GM12891 (cell line): ENCODE data around the gene PCCA.
"Not testable (repeated sequence)": the region's sequence is repeated elsewhere in the genome, so short reads cannot be mapped to it uniquely, and the experiment has no call there.

Source experiments
- DNase-seq: peaks from one replicate; pipeline ENCODE4 v3.0.0; 2011; ENCODE audit warnings: low spot score; ENCODE audit not compliant: insufficient read length
- FAIRE-seq: peaks from 2 replicates; lab custom pipeline; 2011; peaks lifted over from hg19 to GRCh38; lab: Jason Lieb, UNC
- PAX5 ChIP-seq: IDR thresholded peaks from 2 replicates; pipeline ENCODE4 v1.6.1; 2011; ENCODE audit warnings: low read length, moderate library complexity, mild to moderate bottlenecking; ENCODE audit not compliant: insufficient read depth, severe bottlenecking
- POLR2A ChIP-seq: IDR thresholded peaks from 2 replicates; pipeline ENCODE4 v1.6.1; 2011; ENCODE audit warnings: low read depth, low read length, control low read depth
- POLR2AphosphoS5 ChIP-seq: IDR thresholded peaks from 2 replicates; pipeline ENCODE4 v1.6.1; 2011; ENCODE audit warnings: low read depth, low read length, control low read depth
- POU2F2 ChIP-seq: IDR thresholded peaks from 2 replicates; pipeline ENCODE4 v1.6.1; 2011; ENCODE audit warnings: low read depth, mild to moderate bottlenecking, control low read depth, low read length, moderate library complexity
- SPI1 ChIP-seq: IDR thresholded peaks from 2 replicates; pipeline ENCODE4 v1.6.1; 2011; ENCODE audit warnings: low read depth, low read length, control low read depth
- TAF1 ChIP-seq: IDR thresholded peaks from 2 replicates; pipeline ENCODE4 v1.6.1; 2011; ENCODE audit warnings: low read depth, low read length, control low read depth

PCCA gene

GRCh38 chr13:100262404-100262803 is 173.5 kb downstream of the PCCA start:
- TF ChIP-seq POLR2A, result no peak
- no peak for TF ChIP-seq POLR2AphosphoS5
- no peak for TF ChIP-seq TAF1
- TF ChIP-seq PAX5, result no peak
- no peak for TF ChIP-seq SPI1
- no peak for FAIRE-seq
- DNase-seq, result no peak

- TF ChIP-seq TAF1 (no peak), POLR2AphosphoS5 (no peak), POU2F2 (no peak)
- FAIRE-seq (no peak), DNase-seq (no peak)
These were observed 177.1 kb downstream of the PCCA start for GRCh38 chr13:100266026-100266425.

GRCh38 chr13:100269837-100270236 is 180.9 kb downstream of the PCCA start:
- DNase-seq (no peak), FAIRE-seq (no peak)
- TF ChIP-seq POU2F2 (no peak), TAF1 (no peak), PAX5 (no peak), SPI1 (no peak), POLR2A (no peak), POLR2AphosphoS5 (no peak)

DNA sequence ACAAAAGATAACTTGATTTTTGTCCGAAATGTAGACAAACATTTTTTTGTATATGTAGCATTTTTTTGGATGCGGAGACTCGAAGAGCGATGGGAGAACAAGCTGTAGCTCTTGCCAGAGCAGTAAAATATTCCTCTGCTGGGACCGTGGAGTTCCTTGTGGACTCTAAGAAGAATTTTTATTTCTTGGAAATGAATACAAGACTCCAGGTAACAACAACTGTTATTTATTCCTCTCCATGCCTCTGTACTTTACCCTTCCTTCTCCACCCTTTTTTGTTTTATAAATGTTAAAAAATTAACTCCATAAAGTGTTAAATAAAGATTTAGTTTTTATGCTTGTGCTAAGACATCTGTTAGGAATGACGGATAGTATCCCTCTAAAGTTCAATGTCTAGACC is 184.2 kb downstream of the PCCA start:
- TF ChIP-seq PAX5 (no peak), POLR2A (no peak), POU2F2 (no peak), SPI1 (no peak), TAF1 (no peak), POLR2AphosphoS5 (no peak)
- no peak for FAIRE-seq
- DNase-seq, result no peak

GRCh38 chr13:100273552-100273951 is 184.7 kb downstream of the PCCA start:
- no peak for TF ChIP-seq TAF1
- TF ChIP-seq POLR2AphosphoS5, result no peak
- no peak for TF ChIP-seq POLR2A
- TF ChIP-seq POU2F2, result no peak
- no peak for TF ChIP-seq SPI1
- TF ChIP-seq PAX5, result no peak
- DNase-seq, result no peak
- no peak for FAIRE-seq

- no peak for FAIRE-seq
- TF ChIP-seq POLR2AphosphoS5 (no peak), TAF1 (no peak), POU2F2 (no peak), PAX5 (no peak), SPI1 (no peak), POLR2A (no peak)
These were observed 186.1 kb downstream of the PCCA start for GRCh38 chr13:100274942-100275506.

GRCh38 chr13:100275746-100276145 is 186.9 kb downstream of the PCCA start:
- no peak for DNase-seq
- TF ChIP-seq SPI1 (no peak), POLR2A (no peak), TAF1 (no peak), POLR2AphosphoS5 (no peak), PAX5 (no peak), POU2F2 (no peak)
- FAIRE-seq, result no peak

More at GRCh38 chr13:100274942-100275506, 186.1 kb downstream of the PCCA start:
- no peak for DNase-seq

DNA sequence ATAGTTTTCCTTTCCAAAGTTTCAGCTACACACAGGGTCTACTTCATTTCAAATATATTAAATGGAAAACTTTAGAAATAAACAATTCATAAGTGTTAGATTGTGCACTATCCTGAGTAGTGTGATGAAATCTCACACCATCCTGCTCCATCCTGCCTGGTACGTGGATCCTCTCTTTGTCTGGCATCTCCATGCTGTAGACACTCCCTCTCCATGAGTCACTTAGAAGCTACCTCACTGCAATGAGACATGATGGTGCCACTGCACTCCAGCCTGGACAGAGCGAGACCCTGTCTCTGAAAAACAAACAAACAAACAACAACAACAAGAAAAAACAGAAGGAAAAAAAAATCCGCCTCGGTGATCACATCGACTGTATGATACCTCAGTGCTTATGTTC is 191.8 kb downstream of the PCCA start:
- TF ChIP-seq POU2F2 (no peak), POLR2A (no peak), PAX5 (no peak), SPI1 (no peak), POLR2AphosphoS5 (no peak), TAF1 (no peak)
- FAIRE-seq (no peak), DNase-seq (no peak)

GRCh38 chr13:100282306-100282705 is 193.4 kb downstream of the PCCA start:
- DNase-seq, FAIRE-seq: not testable (repeated sequence)

- DNase-seq, result no peak
- TF ChIP-seq POLR2A (no peak), POLR2AphosphoS5 (no peak), POU2F2 (no peak), TAF1 (no peak), SPI1 (no peak), PAX5 (no peak)
- no peak for FAIRE-seq
These were observed 201.4 kb downstream of the PCCA start for GRCh38 chr13:100290165-100290801.

DNA sequence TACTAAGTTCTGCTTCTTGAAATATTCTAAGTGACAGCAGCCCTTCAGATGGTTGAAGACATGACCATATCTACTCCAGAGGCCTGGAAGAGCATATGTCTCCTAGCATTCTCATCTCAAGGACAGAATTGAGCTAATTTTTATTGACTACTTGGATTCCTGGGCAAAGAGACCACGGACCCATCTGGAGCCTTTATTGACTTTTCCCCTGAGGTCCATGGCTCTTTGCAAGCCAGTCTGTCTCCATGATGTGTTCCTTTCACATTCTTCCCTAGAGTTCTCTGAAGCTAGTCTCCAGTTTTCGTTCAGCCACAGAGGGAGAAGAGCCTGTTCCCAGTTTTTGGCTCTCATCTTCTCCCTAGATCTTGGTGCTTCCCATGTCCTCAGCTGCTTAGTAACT is 202.7 kb downstream of the PCCA start:
- TF ChIP-seq POLR2AphosphoS5, result no peak
- no peak for TF ChIP-seq SPI1
- TF ChIP-seq PAX5, result no peak
- TF ChIP-seq POU2F2, result no peak
- TF ChIP-seq TAF1, result no peak
- TF ChIP-seq POLR2A, result no peak
- no peak for FAIRE-seq
- DNase-seq, result no peak
